Prostate gland (tissue), 2 donors: Measurements from ENCODE around the gene MYH15. TPM values are rescaled to one million over a fixed set of nuclear protein-coding genes. Genes with fewer than 3 reads are reported as not detected.

Experiments used
- DNase-seq: peaks from one replicate; pipeline ENCODE4 v3.0.0-alpha.2; 2019; ENCODE audit warnings: low spot score
- H3K27ac ChIP-seq, 2 donors: fragments of 200-600 bp; sonication (generic); 2 replicates each; pipeline ENCODE4 v1.5.1; 2017 to 2019
- H3K27me3 ChIP-seq: fragments of 200-600 bp; sonication (generic); replicated peaks from 2 replicates; pipeline ENCODE4 v1.5.1; 2019; ENCODE audit not compliant: insufficient read depth
- H3K36me3 ChIP-seq, 2 donors: fragments of 200-600 bp; sonication (generic); 1 replicate in 1 of 2; 2 replicates in 1 of 2; pipeline versions ENCODE4 v1.5.1 to v1.8.1; 2017 to 2019
- H3K4me1 ChIP-seq: fragments of 200-600 bp; sonication (generic); replicated peaks from 2 replicates; pipeline ENCODE4 v1.5.1; 2019
- H3K4me3 ChIP-seq, 2 donors: fragments of 200-600 bp; sonication (generic); 2 replicates each; pipeline ENCODE4 v1.5.1; 2017 to 2019
- H3K9me3 ChIP-seq: fragments of 200-600 bp; sonication (generic); 2 replicates; pipeline ENCODE4 v1.5.1; 2017
- CTCF ChIP-seq, 4 experiments: fragments of 200-600 bp in 2 of 4; fragments of 450-650 bp in 2 of 4; sonication (generic) in 2 of 4; IDR thresholded peaks; 1 replicate in 3 of 4; 2 replicates in 1 of 4; pipeline ENCODE4 v1.5.1; 2016 to 2019; ENCODE audit warnings: antibody characterized with exemption in 4 of 4, mild to moderate bottlenecking in 2 of 4, moderate library complexity in 2 of 4
- POLR2A ChIP-seq: fragments of 450-650 bp; IDR thresholded peaks from one replicate; pipeline ENCODE4 v1.6.1; 2016; ENCODE audit warnings: antibody characterized with exemption, mild to moderate bottlenecking
- POLR2AphosphoS5 ChIP-seq: sonication (generic); formaldehyde crosslinking; IDR thresholded peaks from one replicate; pipeline ENCODE4 v1.6.1; 2017; ENCODE audit warnings: antibody characterized with exemption
- WGBS: methylation state at CpG from one replicate; pipeline ENCODE4 v1.1.5; 2018; 5-methylcytosine and 5-hydroxymethylcytosine counted together
- intact Hi-C: fragments of 100-400 bp; cut with DNase I; formaldehyde crosslinking; loops from one replicate; pipeline ENCODE4 v1.14.2; 2022
- total RNA-seq, 2 donors: library from RNA; depleted of rRNA; stranded (reverse); fragments of >200 nt; gene quantifications; one replicate each; pipeline ENCODE4 v1.1.0, GENCODE V29; 2016

MYH15 gene
- total RNA-seq, 2 donors from 2014 or later, result 0.68 TPM

DNA sequence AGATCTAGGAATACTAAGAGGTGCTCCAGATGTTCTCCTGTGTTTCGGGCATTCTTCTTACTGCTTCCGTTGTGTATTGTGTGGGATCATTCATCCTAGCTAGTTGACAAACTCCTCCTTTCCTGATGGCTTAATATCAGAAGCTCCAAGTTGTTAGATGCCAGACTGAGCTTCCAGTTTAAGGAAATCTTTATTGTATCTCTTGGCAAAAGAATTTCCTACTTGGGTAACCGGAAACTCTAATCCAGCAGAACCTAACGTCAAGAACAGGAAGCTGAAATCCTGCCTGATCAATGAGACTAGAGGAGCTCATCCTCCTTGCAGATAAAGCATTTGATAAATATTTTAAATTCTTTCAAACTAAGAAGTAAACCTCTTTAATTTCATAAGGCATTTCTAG lies 27.7 kb upstream of the MYH15 start:
- intact Hi-C loops, result no loop called here
- Histone ChIP-seq H3K36me3 (no peaks in the 10 kb centered on the region), H3K4me1 (no peaks in the 10 kb centered on the region), H3K9me3 (no peaks in the 10 kb centered on the region), H3K4me3 (no peak overlapping the region), H3K27ac (no peak overlapping the region), H3K27me3 (no peaks in the 10 kb centered on the region)
- WGBS, result 47% methylated on average over 4 of the region's 4 CpGs
- DNase-seq, result no peak
- TF ChIP-seq POLR2AphosphoS5 (no peak), CTCF (IDR thresholded peaks at IDR 0.05) (no peak), POLR2A (no peak)

- DNase-seq, result no peak
- no peak for TF ChIP-seq CTCF (IDR thresholded peaks at IDR 0.05)
- TF ChIP-seq POLR2AphosphoS5, result no peak
- TF ChIP-seq POLR2A, result no peak
- H3K9me3 ChIP-seq, result no peaks in the 10 kb centered on the region
- H3K27me3 ChIP-seq, result no peaks in the 10 kb centered on the region
- no peaks in the 10 kb centered on the region for H3K4me1 ChIP-seq
- H3K27ac ChIP-seq, result no peak overlapping the region
- intact Hi-C loops, result no loop called here
- H3K36me3 ChIP-seq, result no peaks in the 10 kb centered on the region
- WGBS, result 42% methylated on average over 3 of the region's 3 CpGs
- H3K4me3 ChIP-seq, result no peak overlapping the region
Measured at GRCh38 chr3:108528459-108529252, 18.3 kb upstream of the MYH15 start.

GRCh38 chr3:108527817-108528216 lies 17.4 kb upstream of the MYH15 start:
- Histone ChIP-seq H3K27ac (no peak overlapping the region), H3K4me1 (no peaks in the 10 kb centered on the region), H3K4me3 (no peak overlapping the region), H3K27me3 (no peaks in the 10 kb centered on the region), H3K9me3 (no peaks in the 10 kb centered on the region), H3K36me3 (no peaks in the 10 kb centered on the region)
- no peak for TF ChIP-seq POLR2A
- TF ChIP-seq POLR2AphosphoS5, result no peak
- no peak for TF ChIP-seq CTCF (IDR thresholded peaks at IDR 0.05)
- intact Hi-C loops, result no loop called here
- 95% methylated on average over 2 of the region's 2 CpGs for WGBS
- DNase-seq, result no peak

- H3K4me3 ChIP-seq, result no peak overlapping the region
- no peak overlapping the region for H3K27ac ChIP-seq
- TF ChIP-seq POLR2AphosphoS5 (no peak), CTCF (IDR thresholded peaks at IDR 0.05) (no peak), POLR2A (no peak)
- no peaks in the 10 kb centered on the region for H3K9me3 ChIP-seq
- H3K27me3 ChIP-seq, result no peaks in the 10 kb centered on the region
- intact Hi-C loops, result no loop called here
- H3K4me1 ChIP-seq, result no peaks in the 10 kb centered on the region
- no peaks in the 10 kb centered on the region for H3K36me3 ChIP-seq
- no peak for DNase-seq
Measured at GRCh38 chr3:108527109-108527508, 16.7 kb upstream of the MYH15 start.

DNA sequence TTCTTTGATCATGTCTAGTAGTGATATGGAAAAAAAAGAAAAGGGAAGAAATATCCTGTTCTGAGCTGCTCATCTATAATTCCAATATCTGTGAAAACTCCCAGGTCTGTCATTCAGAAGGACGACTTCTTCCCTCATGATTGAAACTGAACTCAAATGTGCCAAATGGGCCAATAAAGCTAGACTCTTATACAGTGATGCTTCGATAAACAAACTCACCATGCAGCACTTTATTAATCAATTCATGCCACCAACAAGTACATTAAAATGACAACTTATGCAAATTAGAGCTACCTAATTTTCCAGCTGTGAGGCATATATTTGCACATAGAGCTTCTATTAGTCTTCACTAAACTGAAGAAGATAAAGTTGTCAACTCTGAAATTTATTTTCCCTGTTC lies 15.6 kb upstream of the MYH15 start:
- 94% methylated on average over 2 of the region's 2 CpGs for WGBS
- H3K27me3 ChIP-seq, result no peaks in the 10 kb centered on the region
- H3K9me3 ChIP-seq, result no peaks in the 10 kb centered on the region
- intact Hi-C loops, result no loop called here
- H3K4me1 ChIP-seq, result no peaks in the 10 kb centered on the region
- H3K36me3 ChIP-seq, result no peaks in the 10 kb centered on the region
- H3K27ac ChIP-seq, result no peak overlapping the region
- TF ChIP-seq POLR2A, result no peak
- no peak for TF ChIP-seq POLR2AphosphoS5
- TF ChIP-seq CTCF (IDR thresholded peaks at IDR 0.05), result no peak
- no peak for DNase-seq
- H3K4me3 ChIP-seq, result no peak overlapping the region
